Measurements from ENCODE around the gene UST. TPM values are rescaled to one million over a fixed set of nuclear protein-coding genes. Genes with fewer than 3 reads are reported as not detected.
"Not testable (repeated sequence)": the region's sequence is repeated elsewhere in the genome, so short reads cannot be mapped to it uniquely, and the experiment has no call there.

The UST gene
- total and polyA plus RNA-seq, 4 donors = 0.24 to 2.7 (median 0.87) TPM

- TF ChIP-seq ATF3 (IDR thresholded peaks at IDR 0.05) (no peak), RAD21 (IDR thresholded peaks at IDR 0.05) (no peak), RXRA (IDR thresholded peaks at IDR 0.05) (no peak), HNF4A (conservative IDR thresholded peaks at IDR 0.05) (no peak), EGR1 (IDR thresholded peaks at IDR 0.05; ENCODE audit: low read depth in 2 of 2) (no peak), FOXA1 (IDR thresholded peaks at IDR 0.05) (no peak), JUND (IDR thresholded peaks at IDR 0.05) (no peak), MAX (IDR thresholded peaks at IDR 0.05) (no peak)
These were observed 254.6 kb downstream of the UST start (continued) for GRCh38 chr6:149001422-149001821.

- H3K36me3 ChIP-seq (ENCODE audit: control insufficient read depth in 4 of 4, insufficient read depth in 3 of 4, low read depth in 1 of 4, low read length in 3 of 4) = no peaks in the 10 kb centered on the region
- no peak overlapping the region for H3K4me3 ChIP-seq (ENCODE audit: low read depth in 1 of 3, low read length in 3 of 3)
- peaks cover 0 to 3% (median under 1%) of the 10 kb centered on the region in 4 donors for H3K9me3 ChIP-seq (ENCODE audit: control insufficient read depth in 4 of 4, low read length in 3 of 4)
- no peak for DNase-seq (ENCODE audit: low spot score)
- H3K27me3 ChIP-seq (ENCODE audit: control insufficient read depth in 4 of 4, insufficient read depth in 4 of 4, low read length in 3 of 4) = no peaks in the 10 kb centered on the region
- peaks cover 0 to 6% (median 0%) of the 10 kb centered on the region in 4 donors for H3K4me1 ChIP-seq (ENCODE audit: control insufficient read depth in 4 of 4, insufficient read depth in 4 of 4, low read length in 3 of 4)
- TF ChIP-seq YY1 (IDR thresholded peaks at IDR 0.05) = no peak
- WGBS = 64% methylated on average over 7 of the region's 7 CpGs
- H3K9ac ChIP-seq (ENCODE audit: low read depth in 1 of 2, low read length in 2 of 2) = no peak overlapping the region
- no peak overlapping the region for H3K27ac ChIP-seq (ENCODE audit: low read depth in 1 of 2, low read length in 2 of 2)
These were observed 256.7 kb downstream of the UST start for GRCh38 chr6:149003560-149003959.

GRCh38 chr6:149004664-149005063, 257.8 kb downstream of the UST start:
- peaks cover 0 to 3% (median under 1%) of the 10 kb centered on the region in 4 donors for H3K9me3 ChIP-seq (ENCODE audit: control insufficient read depth in 4 of 4, low read length in 3 of 4)
- WGBS = 92% methylated on average over 4 of the region's 4 CpGs
- peaks cover 0 to under 1% (median 0%) of the 10 kb centered on the region in 4 donors for H3K4me1 ChIP-seq (ENCODE audit: control insufficient read depth in 4 of 4, insufficient read depth in 4 of 4, low read length in 3 of 4)
- TF ChIP-seq RXRA (IDR thresholded peaks at IDR 0.05) (no peak), ZBTB33 (IDR thresholded peaks at IDR 0.05) (no peak), FOXA1 (IDR thresholded peaks at IDR 0.05) (no peak), FOXA2 (IDR thresholded peaks at IDR 0.05) (no peak), HNF4G (IDR thresholded peaks at IDR 0.05) (no peak), NR2F2 (IDR thresholded peaks at IDR 0.05) (no peak)
- H3K4me3 ChIP-seq (ENCODE audit: low read depth in 1 of 3, low read length in 3 of 3) = no peak overlapping the region
- no peaks in the 10 kb centered on the region for H3K27me3 ChIP-seq (ENCODE audit: control insufficient read depth in 4 of 4, insufficient read depth in 4 of 4, low read length in 3 of 4)
- DNase-seq (ENCODE audit: low spot score) = no peak
- no peak overlapping the region for H3K27ac ChIP-seq (ENCODE audit: low read depth in 1 of 2, low read length in 2 of 2)
- H3K9ac ChIP-seq (ENCODE audit: low read depth in 1 of 2, low read length in 2 of 2) = no peak overlapping the region
- no peaks in the 10 kb centered on the region for H3K36me3 ChIP-seq (ENCODE audit: control insufficient read depth in 4 of 4, insufficient read depth in 3 of 4, low read depth in 1 of 4, low read length in 3 of 4)

- H3K36me3 ChIP-seq (ENCODE audit: control insufficient read depth in 4 of 4, insufficient read depth in 3 of 4, low read depth in 1 of 4, low read length in 3 of 4); H3K4me1 ChIP-seq (ENCODE audit: control insufficient read depth in 4 of 4, insufficient read depth in 4 of 4, low read length in 3 of 4); H3K9ac ChIP-seq (ENCODE audit: low read depth in 1 of 2, low read length in 2 of 2); DNase-seq (ENCODE audit: low spot score); H3K27ac ChIP-seq (ENCODE audit: low read depth in 1 of 2, low read length in 2 of 2); H3K9me3 ChIP-seq (ENCODE audit: control insufficient read depth in 4 of 4, low read length in 3 of 4); H3K27me3 ChIP-seq (ENCODE audit: control insufficient read depth in 4 of 4, insufficient read depth in 4 of 4, low read length in 3 of 4); H3K4me3 ChIP-seq (ENCODE audit: low read depth in 1 of 3, low read length in 3 of 3): not testable (repeated sequence)
- 87% methylated on average over 1 of the region's 1 CpG for WGBS
These were observed 259.4 kb downstream of the UST start for GRCh38 chr6:149006236-149006635.
